GM12872 (cell line): Measurements from ENCODE around the gene NR2C2AP.

Experiments used
- CTCF ChIP-seq: IDR thresholded peaks from 3 replicates; pipeline ENCODE4 v1.5.1; 2011; ENCODE audit warnings: low read depth, mild to moderate bottlenecking, low read length, moderate library complexity; ENCODE audit not compliant: insufficient read depth

The NR2C2AP gene

GRCh38 chr19:19203012-19203856, at the start of gene NR2C2AP:
TSS of gene NR2C2AP (minus strand) at chr19:19203414. CDS start at chr19:19203060, 354 bp downstream.
- no peak for TF ChIP-seq CTCF

GRCh38 chr19:19250196-19250801, 47.1 kb upstream of the NR2C2AP start:
- no peak for TF ChIP-seq CTCF

- no peak for TF ChIP-seq CTCF
Measured at GRCh38 chr19:19240476-19240875, 37.3 kb upstream of the NR2C2AP start.

- no peak for TF ChIP-seq CTCF
Measured at GRCh38 chr19:19239675-19240074, 36.5 kb upstream of the NR2C2AP start.

GRCh38 chr19:19238126-19238894, 35.1 kb upstream of the NR2C2AP start:
- no peak for TF ChIP-seq CTCF

- no peak for TF ChIP-seq CTCF
Measured at GRCh38 chr19:19236173-19236572, 33.0 kb upstream of the NR2C2AP start.

- TF ChIP-seq CTCF, result no peak
Measured at GRCh38 chr19:19234220-19234816, 31.1 kb upstream of the NR2C2AP start.
